ENCODE measurements around the gene RBFOX2. TPM values are rescaled to one million over a fixed set of nuclear protein-coding genes. Genes with fewer than 3 reads are reported as not detected.

The RBFOX2 gene
- total RNA-seq, 5 donors from 2014 or later (not counting 1 experiment from before 2014, with no cell fraction given): 0.73 to 1.5 (median 1.4) TPM

DNA sequence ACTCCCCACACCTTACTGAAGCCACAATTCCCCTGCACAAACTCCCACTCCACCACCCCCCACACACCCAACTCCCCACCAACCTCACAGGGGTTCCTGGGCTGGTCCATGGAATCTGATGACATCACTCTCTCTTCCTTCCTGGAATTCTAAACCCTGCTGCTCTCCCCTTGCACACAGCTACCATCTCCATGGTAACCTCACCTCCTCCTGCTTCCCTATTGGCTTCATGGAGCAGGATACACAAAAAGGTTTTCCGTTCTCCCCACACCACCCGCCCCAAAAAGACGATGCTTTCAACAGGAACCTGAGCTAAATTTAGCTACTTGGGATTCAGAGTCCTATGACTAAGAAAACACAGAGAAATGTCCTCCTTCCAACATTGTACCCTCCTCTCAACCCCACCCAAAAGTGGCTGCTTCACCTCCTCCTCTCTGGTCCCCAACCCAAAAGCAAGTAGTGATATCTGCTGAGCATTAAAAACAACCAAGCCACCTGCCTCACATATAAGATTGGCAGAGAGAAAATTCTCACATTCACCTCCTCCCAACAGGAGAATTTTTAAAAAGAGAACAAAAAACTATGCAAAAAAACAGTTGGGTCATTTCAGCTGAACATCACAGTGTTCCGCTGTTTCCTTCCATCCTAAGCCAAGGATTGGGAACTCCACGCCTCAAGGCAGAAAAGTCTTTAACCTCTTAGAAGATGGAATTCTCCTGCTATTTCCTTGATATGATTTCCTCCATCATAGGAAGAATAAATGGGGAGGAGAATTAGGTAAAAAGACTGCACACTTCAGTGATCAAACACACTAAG, 66.9 kb downstream of the RBFOX2 start:
- no peak overlapping the region for H3K27ac Mint-ChIP-seq
- Histone ChIP-seq H3K27me3 (replicated peaks in 1 of 2; ENCODE audit: control insufficient read depth in 2 of 2, extremely low read depth in 1 of 2, insufficient read depth in 2 of 2, low read length in 1 of 2) (no peaks in the 10 kb centered on the region), H3K4me3 (ENCODE audit: control insufficient read depth in 1 of 2, extremely low read depth in 1 of 2, low read length in 1 of 2) (no peak overlapping the region), H3K36me3 (ENCODE audit: control insufficient read depth in 2 of 2, extremely low read depth in 1 of 2, insufficient read depth in 1 of 2, low read length in 1 of 2) (no peaks in the 10 kb centered on the region), H3K9me3 (no peaks in the 10 kb centered on the region), H3K4me1 (ENCODE audit: control insufficient read depth in 1 of 2, extremely low read depth in 1 of 2, insufficient read depth in 2 of 2, low read length in 2 of 2) (no peaks in the 10 kb centered on the region), H3K27ac (ENCODE audit: low read length) (no peak overlapping the region)
- no peaks in the 10 kb centered on the region for H3K9me3 Mint-ChIP-seq
- WGBS (ENCODE audit: insufficient coverage): 67% methylated on average over 3 of the region's 5 CpGs
- DNase-seq (no peak), ATAC-seq (replicated peaks in 1 of 4) (no peak)
- no peak overlapping the region for H3K4me3 Mint-ChIP-seq
- H3K36me3 Mint-ChIP-seq: no peaks in the 10 kb centered on the region
- POLR2A ChIA-PET: interaction anchor here (0.6 to 0.7 kb wide), 2 partner anchors 100 to 682 kb away, joined by 5 to 7 read pairs; no protein-coding TSS in a partner anchor
- CTCF ChIA-PET: interaction anchor here in 1 of 2 donors (1.0 kb wide), 1 partner anchor 8 kb away, joined by 3 read pairs; no protein-coding TSS in a partner anchor
- no peaks in the 10 kb centered on the region for H3K4me1 Mint-ChIP-seq
- peaks cover 11% of the 10 kb centered on the region in 2 donors for H3K27me3 Mint-ChIP-seq

DNA sequence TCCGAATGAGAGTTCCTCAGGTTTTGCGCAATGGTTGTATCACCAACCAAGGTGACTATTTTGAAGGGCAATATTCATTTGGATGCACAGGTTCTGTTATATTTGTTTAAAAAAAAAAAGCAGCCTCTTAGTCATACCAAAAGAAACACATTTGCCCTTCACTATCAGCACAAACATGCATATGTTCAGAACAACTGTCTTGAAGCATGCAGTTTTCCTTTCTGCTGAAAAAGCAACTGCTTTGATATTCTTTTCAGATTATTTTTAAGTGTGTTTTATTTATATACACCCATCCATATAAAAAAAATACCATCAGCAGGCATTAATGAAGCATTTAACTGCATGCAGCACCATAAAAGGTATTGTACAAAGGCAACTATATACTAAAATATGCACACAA, 67.8 kb downstream of the RBFOX2 start:
- ATAC-seq (replicated peaks in 1 of 4): no peak
- DNase-seq: no peak
- WGBS (ENCODE audit: insufficient coverage): no CpG with 5 or more reads among the region's 2 CpGs
- no peaks in the 10 kb centered on the region for H3K36me3 ChIP-seq (ENCODE audit: control insufficient read depth in 2 of 2, extremely low read depth in 1 of 2, insufficient read depth in 1 of 2, low read length in 1 of 2)
- no peak overlapping the region for H3K4me3 ChIP-seq (ENCODE audit: control insufficient read depth in 1 of 2, extremely low read depth in 1 of 2, low read length in 1 of 2)
- Mint-ChIP-seq H3K4me1 (no peaks in the 10 kb centered on the region), H3K36me3 (no peaks in the 10 kb centered on the region), H3K27me3 (peaks cover 11% of the 10 kb centered on the region in 2 donors), H3K4me3 (no peak overlapping the region), H3K9me3 (no peaks in the 10 kb centered on the region), H3K27ac (no peak overlapping the region)
- H3K27me3 ChIP-seq (replicated peaks in 1 of 2; ENCODE audit: control insufficient read depth in 2 of 2, extremely low read depth in 1 of 2, insufficient read depth in 2 of 2, low read length in 1 of 2): peaks cover 0 to 2% of the 10 kb centered on the region in 2 experiments
- H3K4me1 ChIP-seq (ENCODE audit: control insufficient read depth in 1 of 2, extremely low read depth in 1 of 2, insufficient read depth in 2 of 2, low read length in 2 of 2): no peaks in the 10 kb centered on the region
- no peaks in the 10 kb centered on the region for H3K9me3 ChIP-seq
- ChIA-PET CTCF (interaction anchor here in 1 of 2 donors (1.0 kb wide), 1 partner anchor 9 kb away, joined by 3 read pairs; no protein-coding TSS in a partner anchor), POLR2A (no interaction called here)
- H3K27ac ChIP-seq (ENCODE audit: low read length): no peak overlapping the region

DNA sequence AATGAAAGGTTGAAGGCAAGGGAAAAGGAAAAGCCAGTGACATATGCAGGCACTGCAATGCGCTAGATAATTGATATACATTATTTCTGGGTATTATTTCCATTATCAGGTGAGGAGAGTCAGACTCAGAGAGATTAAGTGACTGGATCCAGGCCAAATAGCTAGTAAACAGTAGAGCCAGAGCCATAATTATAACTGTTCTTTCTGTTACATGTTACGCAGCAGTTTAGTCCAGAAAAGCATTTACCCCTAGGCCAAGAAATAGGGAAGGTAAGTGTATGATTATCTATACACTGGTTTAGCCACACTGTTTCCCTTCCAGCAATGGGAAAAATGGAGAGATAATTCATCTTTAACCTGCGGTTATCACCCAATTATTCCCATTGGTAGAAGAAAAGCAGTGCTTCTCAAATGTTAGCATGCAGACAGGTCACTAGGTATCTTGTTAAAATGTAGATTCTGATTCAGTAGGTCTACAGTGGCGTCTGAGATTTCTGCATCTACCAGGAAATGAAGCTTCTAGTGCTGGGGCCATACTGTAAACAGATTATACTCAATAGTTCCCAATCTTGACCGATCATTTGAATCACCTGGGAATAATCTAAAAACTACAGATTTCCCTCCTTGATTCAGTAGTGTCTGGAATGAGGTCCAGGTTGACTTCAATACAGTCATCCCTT, 69.4 kb downstream of the RBFOX2 start:
- H3K36me3 ChIP-seq (ENCODE audit: control insufficient read depth in 2 of 2, extremely low read depth in 1 of 2, insufficient read depth in 1 of 2, low read length in 1 of 2): no peaks in the 10 kb centered on the region
- H3K9me3 ChIP-seq: no peaks in the 10 kb centered on the region
- H3K27ac ChIP-seq (ENCODE audit: low read length): no peak overlapping the region
- Mint-ChIP-seq H3K9me3 (no peaks in the 10 kb centered on the region), H3K4me1 (no peaks in the 10 kb centered on the region), H3K4me3 (no peak overlapping the region), H3K36me3 (no peaks in the 10 kb centered on the region), H3K27me3 (peaks cover 7 to 11% of the 10 kb centered on the region in 2 donors), H3K27ac (no peak overlapping the region)
- no CpG with 5 or more reads among the region's 5 CpGs for WGBS (ENCODE audit: insufficient coverage)
- H3K4me1 ChIP-seq (ENCODE audit: control insufficient read depth in 1 of 2, extremely low read depth in 1 of 2, insufficient read depth in 2 of 2, low read length in 2 of 2): no peaks in the 10 kb centered on the region
- H3K4me3 ChIP-seq (ENCODE audit: control insufficient read depth in 1 of 2, extremely low read depth in 1 of 2, low read length in 1 of 2): no peak overlapping the region
- no peak for ATAC-seq (replicated peaks in 1 of 4)
- CTCF ChIA-PET: no interaction called here
- H3K27me3 ChIP-seq (replicated peaks in 1 of 2; ENCODE audit: control insufficient read depth in 2 of 2, extremely low read depth in 1 of 2, insufficient read depth in 2 of 2, low read length in 1 of 2): peaks cover 0 to 2% of the 10 kb centered on the region in 2 experiments
- POLR2A ChIA-PET: no interaction called here
- DNase-seq: no peak

DNA sequence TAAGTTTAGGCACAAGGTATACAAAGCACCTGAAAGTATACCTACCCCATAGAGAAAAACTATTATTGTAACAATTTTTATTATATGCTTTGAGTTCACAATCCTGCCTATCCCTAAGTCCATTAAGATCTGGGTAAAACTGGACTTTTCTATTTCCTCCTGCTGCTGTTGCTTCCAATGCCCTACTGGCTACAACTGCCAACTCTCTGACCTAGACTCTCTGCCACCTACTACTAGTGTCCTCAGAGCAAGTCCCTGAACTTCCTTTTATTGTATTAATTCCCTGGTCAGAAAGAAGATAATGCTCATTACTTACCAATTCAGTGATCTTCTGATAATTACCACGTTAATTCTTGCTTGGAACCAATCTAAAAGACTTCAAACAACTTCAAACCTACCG, 70.3 kb downstream of the RBFOX2 start:
- Histone ChIP-seq H3K9me3 (no peaks in the 10 kb centered on the region), H3K4me1 (ENCODE audit: control insufficient read depth in 1 of 2, extremely low read depth in 1 of 2, insufficient read depth in 2 of 2, low read length in 2 of 2) (no peaks in the 10 kb centered on the region), H3K27me3 (replicated peaks in 1 of 2; ENCODE audit: control insufficient read depth in 2 of 2, extremely low read depth in 1 of 2, insufficient read depth in 2 of 2, low read length in 1 of 2) (peaks cover 0 to 2% of the 10 kb centered on the region in 2 experiments), H3K27ac (ENCODE audit: low read length) (no peak overlapping the region), H3K4me3 (ENCODE audit: control insufficient read depth in 1 of 2, extremely low read depth in 1 of 2, low read length in 1 of 2) (no peak overlapping the region), H3K36me3 (ENCODE audit: control insufficient read depth in 2 of 2, extremely low read depth in 1 of 2, insufficient read depth in 1 of 2, low read length in 1 of 2) (no peaks in the 10 kb centered on the region)
- Mint-ChIP-seq H3K4me1 (no peaks in the 10 kb centered on the region), H3K36me3 (no peaks in the 10 kb centered on the region), H3K27ac (no peak overlapping the region), H3K27me3 (peaks cover 7 to 11% of the 10 kb centered on the region in 2 donors), H3K4me3 (no peak overlapping the region), H3K9me3 (no peaks in the 10 kb centered on the region)
- CTCF ChIA-PET: no interaction called here
- no peak for DNase-seq
- POLR2A ChIA-PET: no interaction called here
- 89% methylated on average over 1 of the region's 2 CpGs for WGBS (ENCODE audit: insufficient coverage)
- no peak for ATAC-seq (replicated peaks in 1 of 4)

DNA sequence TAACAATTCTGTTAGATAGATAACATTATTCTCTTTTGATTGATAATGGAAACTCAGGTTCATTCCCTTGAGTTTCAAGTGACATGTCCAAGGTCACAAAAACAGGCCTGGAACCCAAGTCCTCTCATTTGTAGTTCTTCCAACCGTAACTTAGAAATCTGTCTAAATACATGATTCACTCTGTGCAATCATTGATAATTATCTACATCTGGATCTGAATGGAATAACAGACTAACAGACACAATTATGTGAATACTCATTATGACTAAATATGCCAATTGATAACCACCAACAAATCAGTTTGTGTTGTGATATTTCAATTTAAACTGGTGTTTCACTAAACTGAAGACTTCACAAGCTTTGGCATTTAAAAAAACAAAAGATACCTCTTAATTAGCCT, 71.0 kb downstream of the RBFOX2 start:
- Histone ChIP-seq H3K27ac (ENCODE audit: low read length) (no peak overlapping the region), H3K4me1 (ENCODE audit: control insufficient read depth in 1 of 2, extremely low read depth in 1 of 2, insufficient read depth in 2 of 2, low read length in 2 of 2) (no peaks in the 10 kb centered on the region), H3K27me3 (replicated peaks in 1 of 2; ENCODE audit: control insufficient read depth in 2 of 2, extremely low read depth in 1 of 2, insufficient read depth in 2 of 2, low read length in 1 of 2) (peaks cover 0 to 2% of the 10 kb centered on the region in 2 experiments), H3K9me3 (no peaks in the 10 kb centered on the region), H3K36me3 (ENCODE audit: control insufficient read depth in 2 of 2, extremely low read depth in 1 of 2, insufficient read depth in 1 of 2, low read length in 1 of 2) (no peaks in the 10 kb centered on the region), H3K4me3 (ENCODE audit: control insufficient read depth in 1 of 2, extremely low read depth in 1 of 2, low read length in 1 of 2) (no peak overlapping the region)
- Mint-ChIP-seq H3K27me3 (peaks cover 7 to 11% of the 10 kb centered on the region in 2 donors), H3K36me3 (no peaks in the 10 kb centered on the region), H3K4me3 (no peak overlapping the region), H3K4me1 (no peaks in the 10 kb centered on the region), H3K27ac (no peak overlapping the region), H3K9me3 (no peaks in the 10 kb centered on the region)
- POLR2A ChIA-PET: no interaction called here
- WGBS (ENCODE audit: insufficient coverage): 80% methylated on average over 1 of the region's 1 CpG
- ATAC-seq (replicated peaks in 1 of 4): no peak
- CTCF ChIA-PET: no interaction called here
- no peak for DNase-seq

DNA sequence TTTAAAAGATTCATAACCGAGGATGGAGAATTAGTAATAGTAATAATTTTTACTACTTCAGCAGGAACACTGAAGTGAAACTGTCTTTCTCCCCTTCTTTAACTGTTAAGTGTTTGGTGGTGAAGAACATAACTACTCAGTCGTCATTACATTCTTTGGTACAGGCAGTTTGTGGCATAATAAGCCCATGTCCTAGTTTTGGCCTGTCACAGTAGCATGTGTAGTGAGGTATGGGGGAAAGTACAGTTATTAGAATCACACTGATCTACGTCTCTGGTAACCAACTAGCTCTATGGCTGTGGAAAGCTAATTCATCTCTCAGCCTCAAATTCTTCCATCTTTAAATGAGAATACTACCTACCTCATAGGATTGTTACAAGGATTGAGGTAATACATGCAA, 71.8 kb downstream of the RBFOX2 start:
- H3K27me3 Mint-ChIP-seq: peaks cover 7 to 8% of the 10 kb centered on the region in 2 donors
- ChIA-PET CTCF (no interaction called here), POLR2A (no interaction called here)
- Histone ChIP-seq H3K4me3 (ENCODE audit: control insufficient read depth in 1 of 2, extremely low read depth in 1 of 2, low read length in 1 of 2) (no peak overlapping the region), H3K36me3 (ENCODE audit: control insufficient read depth in 2 of 2, extremely low read depth in 1 of 2, insufficient read depth in 1 of 2, low read length in 1 of 2) (no peaks in the 10 kb centered on the region), H3K27me3 (replicated peaks in 1 of 2; ENCODE audit: control insufficient read depth in 2 of 2, extremely low read depth in 1 of 2, insufficient read depth in 2 of 2, low read length in 1 of 2) (peaks cover 0 to 2% of the 10 kb centered on the region in 2 experiments), H3K4me1 (ENCODE audit: control insufficient read depth in 1 of 2, extremely low read depth in 1 of 2, insufficient read depth in 2 of 2, low read length in 2 of 2) (no peaks in the 10 kb centered on the region), H3K27ac (ENCODE audit: low read length) (no peak overlapping the region), H3K9me3 (no peaks in the 10 kb centered on the region)
- no peak overlapping the region for H3K4me3 Mint-ChIP-seq
- H3K9me3 Mint-ChIP-seq: no peaks in the 10 kb centered on the region
- H3K27ac Mint-ChIP-seq: no peak overlapping the region
- no peaks in the 10 kb centered on the region for H3K4me1 Mint-ChIP-seq
- WGBS (ENCODE audit: insufficient coverage): no CpG with 5 or more reads among the region's 3 CpGs
- ATAC-seq (replicated peaks in 1 of 4) (no peak), DNase-seq (no peak)
- H3K36me3 Mint-ChIP-seq: no peaks in the 10 kb centered on the region

Measured in T-cell (primary cell).